Measurements from ENCODE around the gene RBM38.
"Not testable (repeated sequence)": the region's sequence is repeated elsewhere in the genome, so short reads cannot be mapped to it uniquely, and the experiment has no call there.

The RBM38 gene

GRCh38 chr20:57417051-57417689, 26.0 kb downstream of the RBM38 start:
- no peak overlapping the region for H3K27ac ChIP-seq
- no peak for TF ChIP-seq CTCF (IDR thresholded peaks at IDR 0.05)
- no peak for TF ChIP-seq ZFX (IDR thresholded peaks at IDR 0.05; ENCODE audit: borderline replicate concordance)

GRCh38 chr20:57417830-57418780, 26.9 kb downstream of the RBM38 start:
- TF ChIP-seq CTCF (IDR thresholded peaks at IDR 0.05) (no peak), ZFX (IDR thresholded peaks at IDR 0.05; ENCODE audit: borderline replicate concordance) (no peak)
- H3K27ac ChIP-seq: no peak overlapping the region

- H3K27ac ChIP-seq: not testable (repeated sequence)
These were observed 28.3 kb downstream of the RBM38 start for GRCh38 chr20:57419479-57419878.

- TF ChIP-seq CTCF (IDR thresholded peaks at IDR 0.05) (no peak), ZFX (IDR thresholded peaks at IDR 0.05; ENCODE audit: borderline replicate concordance) (no peak)
- no peak overlapping the region for H3K27ac ChIP-seq
These were observed 29.5 kb downstream of the RBM38 start for GRCh38 chr20:57420571-57421252.

GRCh38 chr20:57421253-57422220, 30.3 kb downstream of the RBM38 start:
- no peak for TF ChIP-seq ZFX (IDR thresholded peaks at IDR 0.05; ENCODE audit: borderline replicate concordance)
- TF ChIP-seq CTCF (IDR thresholded peaks at IDR 0.05): no peak
- H3K27ac ChIP-seq: no peak overlapping the region

- no peak overlapping the region for H3K27ac ChIP-seq
- TF ChIP-seq ZFX (IDR thresholded peaks at IDR 0.05; ENCODE audit: borderline replicate concordance) (no peak), CTCF (IDR thresholded peaks at IDR 0.05) (no peak)
These were observed 31.1 kb downstream of the RBM38 start for GRCh38 chr20:57422254-57422653.

Data from 22Rv1 (cell line).